GM18858 (cell line): Measurements from ENCODE around the gene BAZ2B.

Experiments
- ATAC-seq: cut with Tn5 transposase; IDR thresholded peaks from one replicate; pipeline ENCODE4 v1.9.1; 2021; ENCODE audit not compliant: unreplicated experiment

The BAZ2B gene

GRCh38 chr2:159573846-159574606 is 42.3 kb downstream of the BAZ2B start:
- ATAC-seq: no peak

- no peak for ATAC-seq
Measured at GRCh38 chr2:159573294-159573693, 43.1 kb downstream of the BAZ2B start.

GRCh38 chr2:159572459-159572858 is 43.9 kb downstream of the BAZ2B start:
- ATAC-seq: no peak

GRCh38 chr2:159571540-159572260 is 44.6 kb downstream of the BAZ2B start:
- ATAC-seq: no peak

GRCh38 chr2:159564081-159564480 is 52.3 kb downstream of the BAZ2B start:
- ATAC-seq: no peak

- no peak for ATAC-seq
Measured at GRCh38 chr2:159562248-159562647, 54.1 kb downstream of the BAZ2B start.

GRCh38 chr2:159561786-159562185 is 54.6 kb downstream of the BAZ2B start:
- ATAC-seq: no peak

- ATAC-seq: no peak
Measured at GRCh38 chr2:159561242-159561641, 55.1 kb downstream of the BAZ2B start.

GRCh38 chr2:159559034-159559433 is 57.3 kb downstream of the BAZ2B start:
- ATAC-seq: no peak

GRCh38 chr2:159558479-159558878 is 57.9 kb downstream of the BAZ2B start:
- ATAC-seq: no peak

- ATAC-seq: no peak
Measured at GRCh38 chr2:159557437-159558034, 58.8 kb downstream of the BAZ2B start.

GRCh38 chr2:159555651-159556392 is 60.5 kb downstream of the BAZ2B start:
- ATAC-seq: no peak

- ATAC-seq: no peak
Measured at GRCh38 chr2:159553727-159554126, 62.6 kb downstream of the BAZ2B start.

GRCh38 chr2:159551806-159552205 is 64.5 kb downstream of the BAZ2B start:
- ATAC-seq: no peak

- ATAC-seq: no peak
Measured at GRCh38 chr2:159550231-159550630, 66.1 kb downstream of the BAZ2B start.

- ATAC-seq: no peak
Measured at GRCh38 chr2:159549234-159549633, 67.1 kb downstream of the BAZ2B start.

- ATAC-seq: no peak
Measured at GRCh38 chr2:159546716-159547430, 69.5 kb downstream of the BAZ2B start.

GRCh38 chr2:159546039-159546438 is 70.3 kb downstream of the BAZ2B start:
- ATAC-seq: no peak

GRCh38 chr2:159545085-159545484 is 71.3 kb downstream of the BAZ2B start:
- no peak for ATAC-seq

- ATAC-seq: no peak
Measured at GRCh38 chr2:159542101-159542500, 74.2 kb downstream of the BAZ2B start.

- ATAC-seq: no peak
Measured at GRCh38 chr2:159539701-159540100, 76.6 kb downstream of the BAZ2B start.
